Bone marrow (tissue), 2 donors: ENCODE results near the gene GPR162.
"Not testable (repeated sequence)": the region's sequence is repeated elsewhere in the genome, so short reads cannot be mapped to it uniquely, and the experiment has no call there.

Experiments used
- DNase-seq, 2 donors: peaks; one replicate each; lab custom pipeline; 2025; lab: John Stamatoyannopoulos, UW

GPR162 gene

DNA sequence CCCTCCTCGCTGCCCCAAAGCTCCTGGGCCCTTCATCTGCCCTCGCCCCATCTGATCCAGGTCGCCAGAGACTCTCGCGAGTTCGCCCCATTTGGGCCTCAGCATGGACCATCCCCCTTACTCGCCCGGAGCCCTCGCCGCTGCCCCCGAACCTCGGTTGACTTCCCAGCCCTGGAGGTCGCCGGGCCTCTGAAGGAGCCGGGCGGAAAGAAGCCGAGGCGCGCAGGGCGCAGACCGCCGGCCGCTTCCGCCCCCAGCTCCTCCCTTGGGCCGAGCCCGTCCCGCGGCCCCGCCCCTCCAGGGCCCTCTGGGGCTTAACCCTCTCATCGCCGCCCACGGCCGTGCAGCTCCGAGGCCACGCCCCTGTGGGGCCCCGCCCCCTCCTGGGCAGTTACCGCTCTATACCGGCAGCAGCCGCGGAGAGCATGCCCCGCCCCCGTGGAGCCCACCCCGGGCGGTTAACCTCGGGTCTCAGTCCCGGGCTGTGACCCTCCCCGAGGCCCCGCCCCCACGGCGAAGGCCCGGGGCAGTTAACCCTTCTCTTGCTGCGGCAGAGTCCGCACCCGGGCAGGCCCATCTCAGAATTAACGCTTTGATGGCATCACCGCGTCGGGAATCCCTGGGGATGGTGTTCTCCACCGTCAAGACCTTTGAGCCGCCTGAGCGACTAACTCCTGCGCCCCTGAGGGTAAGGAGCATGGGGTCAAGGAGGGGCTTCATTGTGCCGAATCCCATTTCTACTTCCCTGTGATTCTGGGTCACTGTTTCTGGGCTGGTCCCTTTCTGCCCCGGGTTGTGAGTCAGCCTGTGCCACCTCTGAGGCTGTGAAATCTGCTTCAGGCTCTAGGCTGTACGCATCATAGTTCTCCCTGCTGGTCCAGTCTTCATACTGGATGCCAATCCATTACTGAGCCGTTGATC is 51.7 kb downstream of the GPR162 start, which contains the start of gene SPSB2:
TSS of gene SPSB2 (minus strand) at position 210 of the 921 bp plus-strand sequence. CDS start 402 bp downstream, outside the sequence.
- DNase-seq = peak; percentile 88

DNA sequence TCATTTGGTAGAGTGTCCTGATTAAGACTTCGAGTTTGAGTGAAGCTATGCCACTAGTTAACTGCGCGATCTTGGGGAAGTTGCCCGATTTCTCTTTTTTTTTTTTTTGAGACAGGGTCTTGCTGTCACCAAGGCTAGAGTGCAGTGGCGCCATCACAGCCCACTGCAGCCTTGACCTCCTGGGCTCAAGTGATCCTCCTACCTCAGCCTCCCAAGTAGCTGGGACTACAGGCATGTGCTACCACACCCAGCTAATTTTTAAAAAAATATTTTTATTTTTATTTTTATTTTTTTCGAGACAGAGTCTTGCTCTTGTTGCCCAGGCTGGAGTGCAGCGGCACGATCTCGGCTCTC is 52.4 kb downstream of the GPR162 start:
- not testable (repeated sequence) for DNase-seq
